Caco-2 (cell line): ENCODE results near the gene TPO. TPM values are rescaled to one million over a fixed set of nuclear protein-coding genes. Genes with fewer than 3 reads are reported as not detected.

ENCODE experiments used
- Bru-seq: library from RNA; stranded (reverse); fragments of 400-500 nt; gene quantifications from one replicate; lab custom pipeline; 2021; lab: Mats Ljungman, UMichigan
- BruChase-seq, 2 experiments: library from RNA; stranded (reverse); fragments of 400-500 nt; gene quantifications; one replicate each; lab custom pipeline; 2021; lab: Mats Ljungman, UMichigan
- BruUV-seq: library from RNA; stranded (reverse); fragments of 400-500 nt; replicated peaks from 2 replicates; lab custom pipeline; 2021; lab: Mats Ljungman, UMichigan
- CTCF ChIA-PET: fragments of 300-600 bp; sonication (Branson Sonifier 250); formaldehyde crosslinking; loops from one replicate; lab custom pipeline; 2022; ENCODE audit warnings: antibody characterized with exemption; lab: Charles Lee
- POLR2A ChIA-PET: fragments of 300-600 bp; sonication (Branson Sonifier 250); formaldehyde crosslinking; loops from one replicate; lab custom pipeline; 2022; ENCODE audit warnings: antibody characterized with exemption; lab: Charles Lee
- DNase-seq, 2 experiments: peaks; one replicate each; pipeline versions ENCODE4 v3.0.0 to v3.0.0-alpha.2; 2020 to 2022
- H3K27me3 ChIP-seq: replicated peaks from 2 replicates; pipeline ENCODE4 v1.6.0; 2011; ENCODE audit warnings: low read length; ENCODE audit not compliant: control insufficient read depth, insufficient read depth
- H3K36me3 ChIP-seq: 2 replicates; pipeline ENCODE4 v1.5.1; 2011; ENCODE audit warnings: low read length; ENCODE audit not compliant: control insufficient read depth, insufficient read depth
- H3K4me1 ChIP-seq: fragments of 250-450 bp; sonication (Bioruptor Pico); 2 replicates; pipeline ENCODE4 v1.5.1; 2020; ENCODE audit warnings: mild to moderate bottlenecking
- H3K4me3 ChIP-seq: 2 replicates; pipeline ENCODE4 v1.5.1; 2011; ENCODE audit warnings: low read depth, mild to moderate bottlenecking, control low read depth, low read length
- H3K9me3 ChIP-seq: fragments of 250-450 bp; sonication (Bioruptor Pico); 2 replicates; pipeline ENCODE4 v1.5.1; 2020; ENCODE audit warnings: mild to moderate bottlenecking, moderate library complexity
- H3K27ac Mint-ChIP-seq: one replicate; pipeline ENCODE4 v1.8.0; 2022; ENCODE audit warnings: mixed read lengths; ENCODE audit not compliant: unreplicated experiment
- H3K27me3 Mint-ChIP-seq: one replicate; pipeline ENCODE4 v1.8.0; 2022; ENCODE audit warnings: mixed read lengths; ENCODE audit not compliant: insufficient read depth, unreplicated experiment
- H3K36me3 Mint-ChIP-seq: one replicate; pipeline ENCODE4 v1.8.0; 2022; ENCODE audit warnings: mild to moderate bottlenecking, mixed read lengths; ENCODE audit not compliant: insufficient read depth, unreplicated experiment
- H3K4me1 Mint-ChIP-seq: one replicate; pipeline ENCODE4 v1.8.0; 2022; ENCODE audit warnings: low read depth, mixed read lengths; ENCODE audit not compliant: unreplicated experiment
- H3K4me3 Mint-ChIP-seq: one replicate; pipeline ENCODE4 v1.8.0; 2022; ENCODE audit warnings: mild to moderate bottlenecking, moderate library complexity, mixed read lengths; ENCODE audit not compliant: unreplicated experiment
- H3K9me3 Mint-ChIP-seq: one replicate; pipeline ENCODE4 v1.8.0; 2022; ENCODE audit warnings: mixed read lengths; ENCODE audit not compliant: unreplicated experiment
- CTCF ChIP-seq, 2 experiments: fragments of 200-600 bp in 1 of 2; IDR thresholded peaks; 1 replicate in 1 of 2; 2 replicates in 1 of 2; pipeline versions ENCODE4 v1.5.1 to v1.8.0; 2011 to 2022; ENCODE audit warnings: antibody characterized with exemption in 1 of 2, control low read depth in 1 of 2, inconsistent platforms in 1 of 2, low read depth in 1 of 2, low read length in 1 of 2, mild to moderate bottlenecking in 1 of 2, moderate library complexity in 1 of 2; ENCODE audit not compliant: insufficient read depth in 1 of 2, severe bottlenecking in 1 of 2, unreplicated experiment in 1 of 2
- intact Hi-C: fragments of 100-400 bp; cut with micrococcal nuclease; formaldehyde crosslinking; loops from one replicate; pipeline ENCODE4 v1.10.0; 2022; ENCODE audit not compliant: unreplicated experiment
- long read RNA-seq: library from polyadenylated mRNA; stranded (forward); transcript quantifications from one replicate; pipeline ENCODE4 v2.0.0, GENCODE V29; 2022
- total RNA-seq: library from RNA; stranded (reverse); gene quantifications from 2 replicates; pipeline ENCODE4 v1.2.3, GENCODE V29; 2022

Gene TPO
- total RNA-seq (not detected in 2 replicates), Bru-seq, nascent RNA (percentile 2 among the genes with signal in this experiment), BruChase-seq, experiment 1, labeled RNA remaining after a 2-hour chase (percentile 1 among the genes with signal in this experiment), BruChase-seq, experiment 2, labeled RNA remaining after a 6-hour chase (percentile 2 among the genes with signal in this experiment)
- long read RNA-seq: 0 reads

DNA sequence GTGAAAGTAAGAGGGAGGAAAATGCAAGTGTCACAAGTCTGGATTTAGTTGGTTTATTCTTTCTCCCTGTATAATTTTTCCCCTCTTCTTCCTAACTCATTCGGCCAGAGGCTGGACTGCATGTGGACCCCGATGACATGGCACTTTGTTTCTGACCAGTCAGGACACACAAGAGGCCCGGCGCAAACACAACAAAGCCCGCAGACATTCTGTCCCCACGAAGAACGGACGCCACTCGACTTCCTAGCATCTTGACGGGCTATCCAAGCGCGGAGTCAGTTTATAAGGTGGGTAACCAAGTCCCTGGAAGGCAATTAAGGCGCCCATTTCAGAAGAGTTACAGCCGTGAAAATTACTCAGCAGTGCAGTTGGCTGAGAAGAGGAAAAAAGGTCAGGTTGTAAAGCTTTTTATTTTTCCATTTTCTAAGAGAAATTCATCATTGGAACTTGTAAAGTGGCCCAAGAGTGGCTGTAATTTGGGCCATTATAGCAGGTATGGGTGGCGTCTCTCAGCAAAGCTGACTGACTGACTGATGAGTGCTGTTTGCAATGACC is at the start of gene TPO:
Gene TPO (plus strand): TSS at position 308 of the 555 bp plus-strand sequence. CDS start 946 bp downstream, outside the sequence.
- no TSS peak for BruUV-seq

DNA sequence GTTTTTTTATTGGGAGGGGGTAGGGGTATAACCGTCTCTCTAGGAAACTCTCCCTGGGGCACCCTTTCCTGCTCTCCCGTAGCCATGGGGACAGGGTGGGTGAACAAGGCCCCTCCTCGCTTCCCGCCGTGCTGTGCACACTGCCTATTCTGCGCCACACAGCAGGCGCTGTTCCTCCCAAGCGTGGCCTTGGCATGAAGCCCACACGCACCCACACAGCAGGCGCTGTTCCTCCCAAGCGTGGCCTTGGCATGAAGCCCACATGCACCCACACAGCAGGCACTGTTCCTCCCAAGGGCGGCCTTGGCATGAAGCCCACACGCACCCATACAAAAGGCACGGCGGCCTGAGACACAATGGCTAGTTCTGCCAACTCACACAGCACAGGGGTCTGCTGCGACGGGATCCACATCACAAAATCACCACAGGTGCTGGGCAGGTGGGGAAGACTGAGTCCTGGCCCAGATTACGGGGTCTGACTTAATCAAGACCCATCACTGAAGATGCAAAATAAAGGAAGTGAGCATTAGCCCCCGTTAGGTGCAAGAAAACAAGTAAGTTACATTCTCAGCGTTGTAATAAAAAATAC is 46.6 kb upstream of the TPO start:
- H3K4me1 Mint-ChIP-seq: no peaks in the 10 kb centered on the region
- Histone ChIP-seq H3K27me3 (no peaks in the 10 kb centered on the region), H3K9me3 (no peaks in the 10 kb centered on the region), H3K4me3 (no peak overlapping the region), H3K36me3 (no peaks in the 10 kb centered on the region), H3K4me1 (no peaks in the 10 kb centered on the region)
- ChIA-PET CTCF (no interaction called here), POLR2A (no interaction called here)
- H3K9me3 Mint-ChIP-seq: peaks cover 8% of the 10 kb centered on the region
- BruUV-seq: no TSS peak
- H3K27me3 Mint-ChIP-seq: peaks cover 2% of the 10 kb centered on the region
- H3K4me3 Mint-ChIP-seq: no peak overlapping the region
- DNase-seq: no peak
- no peak overlapping the region for H3K27ac Mint-ChIP-seq
- no peak for TF ChIP-seq CTCF (IDR thresholded peaks at IDR 0.05; ENCODE audit: insufficient read depth in 1 of 2, low read depth in 1 of 2, low read length in 1 of 2, severe bottlenecking in 1 of 2, unreplicated experiment in 1 of 2)
- no peaks in the 10 kb centered on the region for H3K36me3 Mint-ChIP-seq
- intact Hi-C loops: no loop called here

More for the DNA sequence above, at the start of gene TPO:
- H3K36me3 ChIP-seq: no peaks in the 10 kb centered on the region
- Mint-ChIP-seq H3K27ac (no peak within 1 kb of the TSS), H3K9me3 (no peaks in the 10 kb centered on the region), H3K36me3 (no peaks in the 10 kb centered on the region), H3K4me1 (no peaks in the 10 kb centered on the region), H3K4me3 (no peak within 1 kb of the TSS), H3K27me3 (peaks cover 21% of the 10 kb centered on the region)
- H3K9me3 ChIP-seq: no peaks in the 10 kb centered on the region
- no peak within 1 kb of the TSS for H3K4me3 ChIP-seq
- ChIA-PET CTCF (no interaction called here), POLR2A (no interaction called here)
- TF ChIP-seq CTCF (IDR thresholded peaks at IDR 0.05; ENCODE audit: insufficient read depth in 1 of 2, low read depth in 1 of 2, low read length in 1 of 2, severe bottlenecking in 1 of 2, unreplicated experiment in 1 of 2): no peak
- intact Hi-C loops: no loop called here
- DNase-seq: no peak
- H3K27me3 ChIP-seq: no peaks in the 10 kb centered on the region; the same call in 1 of the 2 replicates
- H3K4me1 ChIP-seq: no peaks in the 10 kb centered on the region

DNA sequence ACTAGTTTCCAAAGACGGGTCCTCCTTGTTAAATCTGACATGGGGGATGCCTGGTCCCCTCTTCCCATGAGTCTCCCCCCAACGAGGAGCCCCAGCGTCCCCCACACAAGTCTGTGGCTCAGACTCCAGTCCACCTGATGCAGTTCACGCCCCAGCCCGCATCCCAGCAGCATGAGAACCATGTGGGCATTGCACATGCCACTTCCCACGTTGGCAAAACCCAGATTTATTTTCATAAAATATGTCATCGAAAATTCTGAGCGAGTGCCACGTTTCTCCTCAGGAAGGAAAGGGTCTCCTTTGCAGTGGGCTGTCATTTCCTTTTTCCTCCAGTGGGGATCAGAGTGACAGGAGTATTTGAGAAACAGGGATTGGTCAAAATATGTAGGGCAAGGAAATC is 45.7 kb upstream of the TPO start:
- intact Hi-C loops: no loop called here
- H3K9me3 ChIP-seq: no peaks in the 10 kb centered on the region
- no peak for DNase-seq
- CTCF ChIA-PET: no interaction called here
- no TSS peak for BruUV-seq
- H3K36me3 ChIP-seq: no peaks in the 10 kb centered on the region
- H3K4me1 Mint-ChIP-seq: no peaks in the 10 kb centered on the region
- no peaks in the 10 kb centered on the region for H3K27me3 ChIP-seq
- no peak overlapping the region for H3K27ac Mint-ChIP-seq
- peaks cover 8% of the 10 kb centered on the region for H3K9me3 Mint-ChIP-seq
- POLR2A ChIA-PET: no interaction called here
- no peak overlapping the region for H3K4me3 Mint-ChIP-seq
- H3K4me1 ChIP-seq: no peaks in the 10 kb centered on the region
- no peak for TF ChIP-seq CTCF (IDR thresholded peaks at IDR 0.05; ENCODE audit: insufficient read depth in 1 of 2, low read depth in 1 of 2, low read length in 1 of 2, severe bottlenecking in 1 of 2, unreplicated experiment in 1 of 2)
- peaks cover 7% of the 10 kb centered on the region for H3K27me3 Mint-ChIP-seq
- no peak overlapping the region for H3K4me3 ChIP-seq
- no peaks in the 10 kb centered on the region for H3K36me3 Mint-ChIP-seq
